Right atrium auricular region (tissue), 2 donors: ENCODE data around the gene GPR137C. TPM values are rescaled to one million over a fixed set of nuclear protein-coding genes. Genes with fewer than 3 reads are reported as not detected.

Source experiments
- DNase-seq: peaks from one replicate; pipeline ENCODE4 v3.0.0-alpha.2; 2019; ENCODE audit warnings: low spot score
- H3K27ac ChIP-seq, 2 donors: fragments of 200-600 bp; sonication (generic); 1 replicate in 1 of 2; 2 replicates in 1 of 2; pipeline ENCODE4 v1.5.1; 2016 to 2019
- H3K27me3 ChIP-seq, 2 donors: fragments of 200-600 bp; sonication (generic); one replicate each; pipeline versions ENCODE4 v1.5.1 to v1.6.0; 2017 to 2019
- H3K36me3 ChIP-seq: fragments of 200-600 bp; sonication (generic); one replicate; pipeline ENCODE4 v1.5.1; 2016
- H3K4me1 ChIP-seq, 2 donors: fragments of 200-600 bp; sonication (generic); one replicate each; pipeline versions ENCODE4 v1.5.1 to v1.6.0; 2017 to 2019
- H3K4me3 ChIP-seq, 2 donors: fragments of 200-600 bp; sonication (generic); 1 replicate in 1 of 2; 2 replicates in 1 of 2; pipeline ENCODE4 v1.5.1; 2017 to 2019; ENCODE audit warnings: mild to moderate bottlenecking in 1 of 2, moderate library complexity in 1 of 2
- H3K9me3 ChIP-seq, 2 donors: fragments of 200-600 bp; sonication (generic); one replicate each; pipeline ENCODE4 v1.5.1; 2019
- CTCF ChIP-seq, 2 donors: fragments of 200-600 bp; sonication (generic); IDR thresholded peaks; one replicate each; pipeline ENCODE4 v1.5.1; 2019; ENCODE audit warnings: antibody characterized with exemption in 2 of 2
- total RNA-seq, 2 donors: library from RNA; depleted of rRNA; stranded (reverse); fragments of >200 nt; gene quantifications; one replicate each; pipeline ENCODE4 v1.1.0, GENCODE V29; 2016

The GPR137C gene
- total RNA-seq, 2 donors from 2014 or later, result 0.85 to 0.98 TPM

GRCh38 chr14:52545584-52546317 is 6.9 kb upstream of the GPR137C start:
- Histone ChIP-seq H3K4me1 (peaks cover 0 to 21% of the 10 kb centered on the region in 2 donors), H3K9me3 (no peaks in the 10 kb centered on the region), H3K4me3 (no peak overlapping the region), H3K36me3 (no peaks in the 10 kb centered on the region), H3K27ac (no peak overlapping the region), H3K27me3 (no peaks in the 10 kb centered on the region)
- no peak for DNase-seq
- TF ChIP-seq CTCF (IDR thresholded peaks at IDR 0.05), result no peak

- Histone ChIP-seq H3K4me1 (peaks cover 0 to 26% of the 10 kb centered on the region in 2 donors), H3K4me3 (no peak overlapping the region), H3K27ac (no peak overlapping the region), H3K36me3 (no peaks in the 10 kb centered on the region), H3K27me3 (no peaks in the 10 kb centered on the region), H3K9me3 (no peaks in the 10 kb centered on the region)
- TF ChIP-seq CTCF (IDR thresholded peaks at IDR 0.05), result no peak
- no peak for DNase-seq
Observed at GRCh38 chr14:52546318-52546670, 6.3 kb upstream of the GPR137C start.

GRCh38 chr14:52547027-52547426 is 5.6 kb upstream of the GPR137C start:
- no peak for TF ChIP-seq CTCF (IDR thresholded peaks at IDR 0.05)
- Histone ChIP-seq H3K9me3 (no peaks in the 10 kb centered on the region), H3K4me3 (no peak overlapping the region), H3K27ac (no peak overlapping the region), H3K36me3 (no peaks in the 10 kb centered on the region), H3K27me3 (no peaks in the 10 kb centered on the region), H3K4me1 (peaks cover 0 to 29% of the 10 kb centered on the region in 2 donors)
- no peak for DNase-seq

- Histone ChIP-seq H3K27me3 (no peaks in the 10 kb centered on the region), H3K4me1 (peaks cover 0 to 29% of the 10 kb centered on the region in 2 donors), H3K4me3 (no peak overlapping the region), H3K9me3 (no peaks in the 10 kb centered on the region), H3K27ac (no peak overlapping the region), H3K36me3 (no peaks in the 10 kb centered on the region)
- DNase-seq, result no peak
- no peak for TF ChIP-seq CTCF (IDR thresholded peaks at IDR 0.05)
Observed at GRCh38 chr14:52547526-52547925, 5.1 kb upstream of the GPR137C start.

- H3K4me1 ChIP-seq, result peaks cover 0 to 38% of the 10 kb centered on the region in 2 donors
- no peak for DNase-seq
- TF ChIP-seq CTCF (IDR thresholded peaks at IDR 0.05), result no peak
- H3K27ac ChIP-seq, result no peak overlapping the region
- H3K4me3 ChIP-seq, result no peak overlapping the region
- no peaks in the 10 kb centered on the region for H3K36me3 ChIP-seq
- no peaks in the 10 kb centered on the region for H3K9me3 ChIP-seq
- no peaks in the 10 kb centered on the region for H3K27me3 ChIP-seq
Observed at GRCh38 chr14:52550661-52551060, 2.0 kb upstream of the GPR137C start.

GRCh38 chr14:52551205-52551604 is 1.4 kb upstream of the GPR137C start:
- TF ChIP-seq CTCF (IDR thresholded peaks at IDR 0.05), result no peak
- no peak for DNase-seq
- Histone ChIP-seq H3K9me3 (no peaks in the 10 kb centered on the region), H3K4me3 (peak overlapping the region; percentile 70 to 93), H3K36me3 (no peaks in the 10 kb centered on the region), H3K4me1 (peaks cover 0 to 33% of the 10 kb centered on the region in 2 donors), H3K27me3 (no peaks in the 10 kb centered on the region), H3K27ac (peak overlapping the region; percentile 90 to 97)
